PC-9 (cell line): ENCODE results near the gene CLSTN1. TPM values are rescaled to one million over a fixed set of nuclear protein-coding genes. Genes with fewer than 3 reads are reported as not detected.

Source experiments
- BruUV-seq: library from RNA; stranded (reverse); fragments of 400-500 nt; replicated peaks from 2 replicates; lab custom pipeline; 2021; lab: Mats Ljungman, UMichigan
- CTCF ChIA-PET: fragments of 300-600 bp; sonication (Branson Sonifier 250); formaldehyde crosslinking; loops from one replicate; lab custom pipeline; 2022; ENCODE audit warnings: antibody characterized with exemption; lab: Charles Lee
- POLR2A ChIA-PET: fragments of 300-600 bp; sonication (Branson Sonifier 250); formaldehyde crosslinking; loops from one replicate; lab custom pipeline; 2022; ENCODE audit warnings: antibody characterized with exemption; ENCODE audit not compliant: unreplicated experiment; lab: Charles Lee
- DNase-seq, 2 experiments: peaks; one replicate each; pipeline versions ENCODE4 v3.0.0 to v3.0.0-alpha.2; 2015 to 2022; ENCODE audit warnings: mixed read lengths in 1 of 2
- H2AFZ ChIP-seq: fragments of 200-600 bp; sonication (generic); 2 replicates; pipeline ENCODE4 v1.8.1; 2017; ENCODE audit warnings: antibody characterized with exemption
- H3F3A ChIP-seq: fragments of 200-600 bp; sonication (generic); 2 replicates; pipeline ENCODE4 v1.8.1; 2017; ENCODE audit warnings: antibody characterized with exemption, mild to moderate bottlenecking, low read depth; ENCODE audit not compliant: insufficient read depth
- H3K27ac ChIP-seq: fragments of 200-600 bp; sonication (generic); 2 replicates; pipeline ENCODE4 v1.6.1; 2016; ENCODE audit warnings: mixed run types
- H3K27me3 ChIP-seq: fragments of 200-600 bp; sonication (generic); 2 replicates; pipeline ENCODE4 v1.6.1; 2016; ENCODE audit warnings: low read depth, mixed run types; ENCODE audit not compliant: insufficient read depth
- H3K36me3 ChIP-seq: fragments of 200-600 bp; sonication (generic); 2 replicates; pipeline ENCODE4 v1.6.1; 2016; ENCODE audit warnings: low read depth, mixed run types
- H3K4me1 ChIP-seq: fragments of 200-600 bp; sonication (generic); replicated peaks from 2 replicates; pipeline ENCODE4 v1.6.1; 2016; ENCODE audit warnings: mixed run types; ENCODE audit not compliant: insufficient read depth
- H3K4me2 ChIP-seq: fragments of 200-600 bp; sonication (generic); 2 replicates; pipeline ENCODE4 v1.6.1; 2017; ENCODE audit warnings: mixed run types
- H3K4me3 ChIP-seq: fragments of 200-600 bp; sonication (generic); 2 replicates; pipeline ENCODE4 v1.6.1; 2016; ENCODE audit warnings: mixed run types
- H3K79me2 ChIP-seq: fragments of 200-600 bp; sonication (generic); 2 replicates; pipeline ENCODE4 v1.6.1; 2017; ENCODE audit warnings: low read depth, mixed run types
- H3K9me2 ChIP-seq: fragments of 200-600 bp; sonication (generic); 2 replicates; pipeline ENCODE4 v1.8.1; 2017; ENCODE audit warnings: mild to moderate bottlenecking; ENCODE audit not compliant: insufficient read depth
- H3K9me3 ChIP-seq: fragments of 200-600 bp; sonication (generic); 2 replicates; pipeline ENCODE4 v1.8.1; 2016; ENCODE audit warnings: low read depth; ENCODE audit not compliant: insufficient read depth
- H4K20me1 ChIP-seq: fragments of 200-600 bp; sonication (generic); 2 replicates; pipeline ENCODE4 v1.8.1; 2017; ENCODE audit not compliant: insufficient read depth
- CTCF ChIP-seq: fragments of 200-600 bp; sonication (generic); conservative IDR thresholded peaks from 2 replicates; pipeline ENCODE4 v1.6.1; 2017; ENCODE audit warnings: mixed run types, antibody characterized with exemption, mild to moderate bottlenecking, moderate library complexity
- EZH2 ChIP-seq: fragments of 200-600 bp; sonication (generic); IDR thresholded peaks from 2 replicates; pipeline ENCODE4 v1.8.0; 2017; ENCODE audit warnings: antibody characterized with exemption, low read depth
- intact Hi-C: fragments of 100-400 bp; cut with micrococcal nuclease; formaldehyde crosslinking; loops from one replicate; pipeline ENCODE4 v1.10.0; 2022; ENCODE audit not compliant: unreplicated experiment
- total RNA-seq: library from RNA; stranded (reverse); gene quantifications from 2 replicates; pipeline ENCODE4 v1.2.3, GENCODE V29; 2021

The CLSTN1 gene
- total RNA-seq, 1 experiment from 2014 or later, result 140 TPM

- peaks cover 3% of the 10 kb centered on the region; the same call in 1 of the 2 replicates for H3F3A ChIP-seq
- H3K79me2 ChIP-seq, result peaks cover 59% of the 10 kb centered on the region
- ChIA-PET CTCF (interaction anchor here (0.7 kb wide), 1 partner anchor 23 kb away, joined by 6 read pairs; no protein-coding TSS in a partner anchor), POLR2A (no interaction called here)
- H3K27me3 ChIP-seq, result no peaks in the 10 kb centered on the region
- H3K9me2 ChIP-seq, result no peaks in the 10 kb centered on the region
- no peak for DNase-seq
- no TSS peak for BruUV-seq
- no peak overlapping the region for H3K4me2 ChIP-seq
- TF ChIP-seq CTCF, result no peak
- TF ChIP-seq EZH2, result no peak
- H3K36me3 ChIP-seq, result no peaks in the 10 kb centered on the region
- no peak overlapping the region for H2AFZ ChIP-seq
- H4K20me1 ChIP-seq, result 0 out of 2 replicates have a peak, but pooled peaks cover 3% of the 10 kb centered on the region
- intact Hi-C loops, result no loop called here
- no peaks in the 10 kb centered on the region for H3K9me3 ChIP-seq
- H3K4me3 ChIP-seq, result no peak overlapping the region
- no peaks in the 10 kb centered on the region for H3K4me1 ChIP-seq
- no peak overlapping the region for H3K27ac ChIP-seq
These were observed 9.1 kb downstream of the CLSTN1 start for GRCh38 chr1:9814619-9815018.

GRCh38 chr1:9811239-9811966 lies 12.4 kb downstream of the CLSTN1 start:
- H3K27ac ChIP-seq, result no peak overlapping the region
- 0 out of 2 replicates have a peak, but pooled peaks cover 7% of the 10 kb centered on the region for H4K20me1 ChIP-seq
- no peaks in the 10 kb centered on the region for H3K4me1 ChIP-seq
- no peaks in the 10 kb centered on the region for H3K9me3 ChIP-seq
- no peaks in the 10 kb centered on the region for H3F3A ChIP-seq
- no TSS peak for BruUV-seq
- H2AFZ ChIP-seq, result no peak overlapping the region
- TF ChIP-seq CTCF (no peak), EZH2 (no peak)
- H3K27me3 ChIP-seq, result no peaks in the 10 kb centered on the region
- H3K36me3 ChIP-seq, result no peaks in the 10 kb centered on the region
- ChIA-PET POLR2A (interaction anchor here (0.6 kb wide), 1 partner anchor 493 kb away, joined by 3 read pairs; no protein-coding TSS in a partner anchor), CTCF (no interaction called here)
- H3K9me2 ChIP-seq, result no peaks in the 10 kb centered on the region
- intact Hi-C loops, result no loop called here
- no peak overlapping the region for H3K4me2 ChIP-seq
- no peak overlapping the region for H3K4me3 ChIP-seq
- DNase-seq, result no peak
- peaks cover 42% of the 10 kb centered on the region for H3K79me2 ChIP-seq

DNA sequence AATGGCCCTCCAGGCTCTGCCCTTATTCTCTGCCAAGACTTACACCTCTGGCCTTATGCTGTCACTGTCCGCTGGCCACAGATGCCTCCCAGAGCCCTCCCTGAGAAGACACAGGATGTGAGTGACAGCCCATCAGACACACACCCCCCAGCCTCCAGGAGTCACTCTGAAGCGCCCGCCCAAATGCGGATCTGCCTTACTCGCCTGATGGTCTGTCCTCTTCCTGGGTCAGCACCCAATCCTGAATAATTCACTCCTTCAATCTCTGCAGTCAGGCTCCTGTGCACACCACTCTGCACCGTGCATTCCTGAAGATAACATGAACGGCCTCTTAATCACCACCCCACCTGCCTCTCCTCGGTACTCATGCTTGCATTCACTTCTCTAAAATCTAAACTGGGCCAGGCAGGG lies 14.7 kb downstream of the CLSTN1 start:
- no peaks in the 10 kb centered on the region for H3F3A ChIP-seq
- no peaks in the 10 kb centered on the region for H3K9me3 ChIP-seq
- TF ChIP-seq EZH2 (no peak), CTCF (no peak)
- H3K36me3 ChIP-seq, result no peaks in the 10 kb centered on the region
- ChIA-PET POLR2A (no interaction called here), CTCF (interaction anchor here (0.9 kb wide), 1 partner anchor 13 kb away, joined by 6 read pairs; no protein-coding TSS in a partner anchor)
- intact Hi-C loops, result no loop called here
- H3K9me2 ChIP-seq, result no peaks in the 10 kb centered on the region
- H2AFZ ChIP-seq, result no peak overlapping the region
- no peaks in the 10 kb centered on the region for H3K4me1 ChIP-seq
- 0 out of 2 replicates have a peak, but pooled peaks cover 7% of the 10 kb centered on the region for H4K20me1 ChIP-seq
- no peak overlapping the region for H3K4me2 ChIP-seq
- no peak overlapping the region for H3K4me3 ChIP-seq
- no peak overlapping the region for H3K27ac ChIP-seq
- DNase-seq, result no peak
- no TSS peak for BruUV-seq
- peaks cover 31% of the 10 kb centered on the region for H3K79me2 ChIP-seq
- H3K27me3 ChIP-seq, result no peaks in the 10 kb centered on the region
